Measurements from ENCODE around the gene IL9R.
"Not testable (repeated sequence)": the region's sequence is repeated elsewhere in the genome, so short reads cannot be mapped to it uniquely, and the experiment has no call there.

The IL9R gene

GRCh38 chrX:155999751-156000150 lies 2.3 kb downstream of the IL9R start:
- DNase-seq: not testable (repeated sequence)

DNA sequence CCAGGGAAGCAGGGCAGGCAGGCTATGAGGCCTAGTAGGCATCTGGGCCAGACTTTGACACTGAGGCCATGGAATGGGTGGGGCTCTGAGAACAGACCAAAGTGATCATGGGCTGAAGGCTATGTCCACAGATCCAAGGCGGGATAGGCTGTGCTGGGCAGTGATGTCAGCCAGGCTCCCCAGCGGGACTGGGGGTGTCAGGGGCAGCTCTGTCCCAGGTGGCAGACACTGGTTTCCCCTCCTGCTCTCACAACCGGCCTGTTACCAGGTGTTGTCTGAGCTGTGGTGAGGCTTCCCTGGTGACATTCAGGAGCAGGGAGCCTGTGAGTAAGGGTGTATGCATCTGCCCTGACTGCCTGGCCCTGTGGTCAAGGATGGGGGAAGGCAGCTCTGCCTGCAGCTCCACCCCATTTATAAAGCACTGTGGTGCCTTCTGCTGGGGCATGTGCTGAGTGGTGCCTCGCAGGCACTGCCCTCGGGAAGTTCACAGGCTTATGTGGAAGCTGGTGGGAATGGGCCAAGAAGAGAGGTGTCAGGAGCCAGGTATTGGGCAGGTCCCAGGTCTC lies 2.9 kb downstream of the IL9R start:
- DNase-seq: no peak

DNA sequence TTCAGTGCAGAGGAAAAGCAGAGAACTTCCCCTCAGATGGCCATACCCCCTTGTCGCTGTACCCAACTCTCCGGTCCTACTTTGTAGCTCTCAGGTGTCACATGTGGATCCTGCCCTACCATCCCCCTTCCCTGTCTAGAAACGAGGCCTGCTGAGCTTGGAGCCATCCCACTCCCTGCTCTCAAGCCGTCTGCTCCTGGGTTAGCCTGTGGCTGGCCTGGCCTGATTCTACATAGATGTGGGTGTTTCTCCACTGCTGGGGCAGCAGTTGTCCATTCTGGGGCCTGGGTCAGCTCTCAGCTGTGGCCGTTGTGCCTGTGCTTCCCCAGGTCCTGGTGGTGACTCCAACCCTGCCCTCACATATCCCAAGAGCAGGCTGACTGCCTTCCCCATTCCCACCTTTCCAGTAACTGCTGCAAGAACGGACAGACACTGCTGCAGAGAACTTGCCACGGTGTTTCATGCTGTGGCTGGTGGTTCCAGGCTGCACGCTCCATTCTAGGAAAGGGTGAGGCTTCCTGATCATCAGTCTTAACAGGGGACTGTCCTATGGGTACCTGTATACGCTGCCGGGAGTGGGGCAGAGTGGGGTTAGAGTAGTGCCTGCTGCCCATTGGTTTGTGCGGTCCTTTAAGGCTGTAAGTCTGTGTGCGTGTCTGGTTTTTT lies 3.6 kb downstream of the IL9R start:
- no peak for DNase-seq

DNA sequence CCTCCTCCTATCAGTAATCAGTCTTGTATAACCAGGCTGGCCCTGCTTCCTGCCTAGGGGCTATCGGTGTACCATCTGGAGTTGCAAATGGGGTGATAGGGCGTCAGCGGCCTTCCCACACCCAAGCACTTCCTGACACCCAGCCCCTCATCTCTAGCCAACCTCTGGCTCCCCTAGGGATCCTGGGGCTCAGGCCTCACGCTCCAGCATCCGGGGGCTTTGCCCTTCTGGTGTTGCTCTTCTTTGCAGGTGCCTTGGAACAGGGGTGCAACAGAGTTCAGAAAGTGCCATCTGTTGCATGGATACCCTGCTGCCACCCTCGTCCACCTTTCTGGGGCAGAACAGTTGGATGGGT lies 4.1 kb downstream of the IL9R start:
- DNase-seq: no peak

DNA sequence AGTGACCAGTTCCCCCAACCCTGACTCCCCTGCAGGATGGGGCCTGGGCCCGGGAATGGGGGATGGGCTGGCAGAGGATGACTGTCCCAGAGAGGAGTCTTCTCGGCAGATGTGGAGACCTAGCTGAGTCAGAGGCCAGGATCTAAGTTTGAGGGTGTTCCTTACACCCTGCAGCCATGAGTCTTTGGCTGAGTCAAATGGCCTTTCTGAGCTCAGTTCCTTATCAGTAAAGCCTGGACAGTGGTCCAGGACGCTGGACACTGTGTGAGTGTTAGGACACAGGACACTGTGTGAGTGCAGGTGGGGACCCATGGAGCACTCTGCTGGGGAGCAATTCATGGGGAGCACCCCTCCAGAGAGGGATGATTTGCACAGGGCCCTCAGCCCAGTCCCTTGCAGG lies 5.0 kb downstream of the IL9R start:
- no peak for DNase-seq

- no peak for DNase-seq
These were observed 6.1 kb downstream of the IL9R start for GRCh38 chrX:156003486-156004185.

GRCh38 chrX:156004256-156004655 lies 6.8 kb downstream of the IL9R start:
- DNase-seq: no peak

DNA sequence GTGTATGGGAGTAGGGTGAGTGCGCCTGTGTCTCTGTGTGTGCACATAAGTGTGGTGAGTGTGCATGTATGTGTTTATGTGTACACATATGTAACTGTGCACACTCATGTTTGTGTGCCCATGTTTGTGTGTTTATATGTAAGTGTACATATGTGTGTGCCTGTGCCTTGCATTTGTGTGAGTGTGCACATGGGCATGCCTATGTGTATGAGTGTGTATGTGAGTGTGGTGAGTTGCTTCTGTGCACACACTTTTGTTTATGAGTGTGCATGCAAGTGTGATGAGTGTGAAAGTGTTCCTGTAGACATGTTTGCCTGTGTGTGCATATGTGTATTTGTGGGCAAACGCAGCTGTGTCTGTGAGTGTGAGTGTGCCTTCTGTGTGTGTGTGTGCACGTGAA lies 7.2 kb downstream of the IL9R start:
- no peak for DNase-seq

DNA sequence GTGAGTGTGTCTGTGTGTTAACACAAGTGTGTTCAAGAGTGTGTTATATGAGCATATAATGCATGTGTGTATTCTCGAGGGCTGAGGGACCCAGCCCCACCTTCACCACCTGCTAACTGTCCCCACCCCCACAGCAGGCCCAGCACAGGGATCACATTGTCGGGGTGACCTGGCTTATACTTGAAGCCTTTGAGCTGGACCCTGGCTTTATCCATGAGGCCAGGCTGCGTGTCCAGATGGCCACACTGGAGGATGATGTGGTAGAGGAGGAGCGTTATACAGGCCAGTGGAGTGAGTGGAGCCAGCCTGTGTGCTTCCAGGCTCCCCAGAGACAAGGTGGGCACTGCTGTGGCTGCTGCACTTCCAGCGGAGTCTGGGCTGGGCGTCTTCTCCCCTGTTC lies 7.6 kb downstream of the IL9R start:
- no peak for DNase-seq

DNA sequence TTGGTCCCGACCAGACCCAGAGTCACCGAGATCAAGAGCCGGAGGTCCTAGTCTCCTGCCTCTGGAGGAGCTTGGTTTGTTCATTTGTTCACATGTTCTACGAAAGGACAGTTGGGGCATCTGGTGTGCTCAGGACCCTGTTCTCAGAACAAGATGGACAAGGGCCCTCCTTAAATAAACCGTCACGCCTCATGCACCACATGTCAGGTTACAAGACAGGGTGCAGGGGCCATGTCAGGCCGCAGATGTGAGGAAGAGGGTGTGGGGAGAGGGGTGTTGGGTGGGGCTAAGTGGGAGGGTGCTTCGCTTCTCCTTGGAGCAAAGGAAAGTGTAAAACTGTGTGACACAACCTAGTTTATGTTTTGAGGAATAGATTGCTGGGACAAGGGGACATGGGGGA lies 9.0 kb downstream of the IL9R start:
- not testable (repeated sequence) for DNase-seq

- not testable (repeated sequence) for DNase-seq
These were observed 10.9 kb downstream of the IL9R start for GRCh38 chrX:156008379-156008778.

- DNase-seq: no peak
These were observed 11.4 kb downstream of the IL9R start for GRCh38 chrX:156008915-156009314.

GRCh38 chrX:156009691-156010090 lies 12.2 kb downstream of the IL9R start:
- not testable (repeated sequence) for DNase-seq

DNA sequence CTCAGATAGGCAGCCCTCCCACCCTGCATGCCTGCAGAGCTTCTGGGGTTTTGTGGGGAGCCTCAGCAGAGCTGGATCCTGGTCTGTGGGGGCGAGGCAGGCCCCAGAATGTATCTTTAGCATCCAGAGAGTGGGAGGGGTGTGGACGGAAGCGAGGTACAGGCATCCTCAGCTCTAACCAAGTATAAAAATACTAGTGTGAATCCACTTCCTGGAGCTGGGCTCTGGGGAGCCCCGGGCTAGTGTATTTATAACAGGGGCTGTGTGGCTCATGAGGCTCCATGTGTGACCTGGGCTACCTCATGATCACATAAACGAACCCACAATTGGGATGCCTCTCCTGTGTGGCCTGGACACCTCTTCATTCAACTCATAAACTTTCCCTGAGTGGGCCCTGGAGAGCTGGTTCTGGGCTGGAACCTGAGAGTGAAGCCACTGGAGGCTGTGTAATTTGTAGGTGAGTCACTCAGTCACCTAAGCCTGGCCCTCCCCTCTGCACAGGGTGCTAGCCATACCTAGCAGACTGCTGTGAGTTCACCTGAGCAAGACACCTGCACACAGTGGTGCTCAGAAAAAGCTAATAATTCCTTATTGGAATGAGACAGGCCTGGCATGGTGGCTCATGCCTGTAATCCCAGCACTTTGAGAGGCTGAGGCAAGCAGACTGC lies 15.9 kb downstream of the IL9R start:
- not testable (repeated sequence) for DNase-seq

- DNase-seq: not testable (repeated sequence)
These were observed 22.4 kb downstream of the IL9R start for GRCh38 chrX:156019846-156020245.

DNA sequence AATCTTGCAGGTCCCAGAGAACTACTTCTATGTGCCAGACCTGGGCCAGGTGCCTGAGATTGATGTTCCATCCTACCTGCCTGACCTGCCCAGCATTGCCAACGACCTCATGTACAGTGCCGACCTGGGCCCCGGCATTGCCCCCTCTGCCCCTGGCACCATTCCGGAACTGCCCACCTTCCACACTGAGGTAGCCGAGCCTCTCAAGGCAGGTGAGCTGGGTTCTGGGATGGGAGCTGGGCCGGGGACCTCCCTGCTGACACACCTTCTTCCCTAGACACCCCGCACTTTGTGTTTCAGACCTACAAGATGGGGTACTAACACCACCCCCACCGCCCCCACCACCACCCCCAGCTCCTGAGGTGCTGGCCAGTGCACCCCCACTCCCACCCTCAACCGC lies 25.5 kb downstream of the IL9R start:
- DNase-seq: not testable (repeated sequence)

- not testable (repeated sequence) for DNase-seq
These were observed 27.5 kb downstream of the IL9R start for GRCh38 chrX:156024949-156025492.

DNA sequence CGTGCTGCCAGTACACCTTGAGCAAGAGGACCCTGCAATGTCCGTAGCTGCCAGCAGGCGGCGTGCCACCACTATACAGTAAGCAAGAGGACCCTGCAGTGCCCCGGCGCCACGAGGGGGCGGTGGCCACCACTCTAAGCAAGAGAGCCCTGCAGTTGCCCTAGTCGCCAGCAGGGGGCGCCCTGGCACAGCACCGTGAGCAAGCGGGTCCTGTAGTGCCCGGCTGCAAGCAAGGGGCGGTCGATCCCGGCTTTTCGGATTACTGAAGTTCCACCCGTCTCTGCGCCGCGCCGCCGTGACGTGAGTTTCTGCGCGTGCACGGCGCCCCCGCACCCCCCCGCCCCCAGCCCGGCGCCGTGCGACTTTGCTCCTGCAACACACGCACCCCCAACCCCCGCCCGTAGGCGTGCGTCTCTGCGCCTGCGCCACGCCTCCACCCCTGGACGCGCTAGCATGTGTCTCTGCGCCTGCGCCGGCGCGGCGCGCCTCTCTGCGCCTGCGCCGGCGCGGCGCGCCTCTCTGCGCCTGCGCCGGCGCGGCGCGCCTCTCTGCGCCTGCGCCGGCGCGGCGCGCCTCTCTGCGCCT lies 31.2 kb downstream of the IL9R start:
- not testable (repeated sequence) for DNase-seq

GRCh38 chrX:156029296-156029695 lies 31.8 kb downstream of the IL9R start:
- not testable (repeated sequence) for DNase-seq

- DNase-seq: not testable (repeated sequence)
These were observed 32.4 kb downstream of the IL9R start for GRCh38 chrX:156029707-156030442.

DNA sequence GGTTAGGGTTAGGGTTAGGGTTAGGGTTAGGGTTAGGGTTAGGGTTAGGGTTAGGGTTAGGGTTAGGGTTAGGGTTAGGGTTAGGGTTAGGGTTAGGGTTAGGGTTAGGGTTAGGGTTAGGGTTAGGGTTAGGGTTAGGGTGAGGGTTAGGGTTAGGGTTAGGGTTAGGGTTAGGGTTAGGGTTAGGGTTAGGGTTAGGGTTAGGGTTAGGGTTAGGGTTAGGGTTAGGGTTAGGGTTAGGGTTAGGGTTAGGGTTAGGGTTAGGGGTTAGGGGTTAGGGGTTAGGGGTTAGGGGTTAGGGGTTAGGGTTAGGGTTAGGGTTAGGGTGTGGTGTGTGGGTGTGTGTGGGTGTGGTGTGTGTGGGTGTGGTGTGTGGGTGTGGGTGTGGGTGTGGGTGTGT lies 33.0 kb downstream of the IL9R start:
- not testable (repeated sequence) for DNase-seq
